Heart left ventricle (tissue), 16 donors: ENCODE results near the gene TEKT2. TPM values are rescaled to one million over a fixed set of nuclear protein-coding genes. Genes with fewer than 3 reads are reported as not detected.

ENCODE experiments used
- ATAC-seq, 4 donors: fragments of 200-7000 bp; cut with Tn5 transposase; one replicate each; pipeline ENCODE4 v1.9.1; 2020 to 2022; ENCODE audit warnings: moderate library complexity in 4 of 4, mild to moderate bottlenecking in 3 of 4, moderate number of reproducible peaks in 1 of 4
- DNase-seq, 5 donors: peaks; one replicate each; pipeline ENCODE4 v3.0.0-alpha.2; 2020
- H3K27ac ChIP-seq, 12 donors: fragments of 200-600 bp; sonication (generic) in 4 of 12; one replicate each; pipeline versions ENCODE4 v1.5.0 to v1.8.0; 2016 to 2022; ENCODE audit warnings: mild to moderate bottlenecking in 2 of 12
- H3K27me3 ChIP-seq, 9 donors: fragments of 200-600 bp; sonication (generic) in 2 of 9; one replicate each; pipeline versions ENCODE4 v1.5.1 to v1.8.0; 2016 to 2022; ENCODE audit warnings: mild to moderate bottlenecking in 3 of 9
- H3K36me3 ChIP-seq, 9 donors: fragments of 200-600 bp; sonication (generic) in 2 of 9; one replicate each; pipeline versions ENCODE4 v1.5.0 to v1.8.0; 2018 to 2022; ENCODE audit warnings: mild to moderate bottlenecking in 2 of 9
- H3K4me1 ChIP-seq, 12 donors: fragments of 200-600 bp; sonication (generic) in 4 of 12; one replicate each; pipeline versions ENCODE4 v1.5.0 to v1.8.0; 2016 to 2022; ENCODE audit warnings: mild to moderate bottlenecking in 3 of 12
- H3K4me3 ChIP-seq, 12 donors: fragments of 200-600 bp; sonication (generic) in 4 of 12; one replicate each; pipeline versions ENCODE4 v1.5.0 to v1.8.0; 2017 to 2022; ENCODE audit warnings: mild to moderate bottlenecking in 9 of 12, moderate library complexity in 4 of 12
- H3K9me3 ChIP-seq, 12 donors: fragments of 200-600 bp; sonication (generic) in 4 of 12; one replicate each; pipeline versions ENCODE4 v1.5.0 to v1.8.0; 2016 to 2022; ENCODE audit warnings: mild to moderate bottlenecking in 1 of 12
- CTCF ChIP-seq, 12 donors: fragments of 200-600 bp; sonication (generic) in 4 of 12; IDR thresholded peaks; one replicate each; pipeline versions ENCODE4 v1.5.0 to v1.8.0; 2018 to 2022; ENCODE audit warnings: antibody characterized with exemption in 12 of 12, mild to moderate bottlenecking in 5 of 12
- POLR2A ChIP-seq, 2 donors: fragments of 450-650 bp; IDR thresholded peaks; one replicate each; pipeline ENCODE4 v1.6.1; 2017; ENCODE audit warnings: antibody characterized with exemption in 2 of 2, mild to moderate bottlenecking in 2 of 2, moderate library complexity in 2 of 2
- WGBS, 4 donors: extraction: QIAGEN DNeasy Blood & Tissue Kit in 2 of 4; methylation state at CpG; one replicate each; pipeline versions ENCODE4 v1.1.5 to v1.1.7; 2013 to 2018; 5-methylcytosine and 5-hydroxymethylcytosine counted together
- intact Hi-C, 10 donors: fragments of 100-400 bp; cut with DNase I; formaldehyde crosslinking; loops; one replicate each; pipeline versions ENCODE4 v1.11.1 to v1.14.2; 2022
- polyA plus RNA-seq, 2 donors: library from polyadenylated mRNA; stranded (reverse); fragments of 200-250 nt; gene quantifications; one replicate each; pipeline ENCODE4 v1.2.3, GENCODE V29; 2013
- total RNA-seq, 9 donors: library from RNA; depleted of rRNA in 2 of 9; stranded (reverse); fragments of >200 nt in 2 of 9; fragmentation: NEBNext Ultra II Directional in 3 of 9; extraction: Animal tissue kit (Norgen Biotek cat#: 25700) in 3 of 9; gene quantifications; one replicate each; pipeline versions ENCODE4 v1.1.0 to v1.2.4, GENCODE V29; 2016 to 2023
- donor health status: ischemic (EF 13 %, LVEDD 7.1; RV severe dilation, severe dysfunction).
- donor health status: healthy with polysubstance abuse.
- donor health status: DM: no; HTN: yes; CAD: no.
- donor health status: DM: no; HTN: no; CAD: no.
- donor health status: ischemic (EF 25% LVEDD 6.9; RV normal size, moderate dysfunction).
- donor health status: ischemic (EF 25% LVEDD 5.7; RV mildly dilated, moderate dysfunction).
- donor health status: healthy.
- donor health status: DM: yes; HTN: yes; CAD: no.
- donor health status: ischemic (EF 35%, LVEDD 5.7; RV mildly dilated, moderate dysfunction).
- donor health status: nonischemic (EF 11% LVEDD 7.7; RV severe dilation, severe dysfunction).
- donor health status: DM: yes; HTN: yes; CAD: no.
- donor health status: PGD.
- donor health status: ischemic (EF 29% LVEDD 5.4; RV normal size, mild dysfunction).
- donor health status: nonischemic (EF 23%, LVEDD 6.1; RV moderate dilation, normal function).

TEKT2 gene
- total and polyA plus RNA-seq, 11 donors: 0.07 to 0.23 (median 0.18) TPM; not detected in 7

- WGBS, 4 donors: 73 to 79% (median 77%) methylated on average over 10 to 11 of the region's 11 CpGs
- ATAC-seq (no peak), DNase-seq (no peak)
Observed at GRCh38 chr1:36128126-36128904, 44.4 kb downstream of the TEKT2 start.

GRCh38 chr1:36128905-36129206, 45.0 kb downstream of the TEKT2 start:
- Histone ChIP-seq H3K27ac (no peak overlapping the region), H3K4me1 (peaks cover 0 to 18% (median 2%) of the 10 kb centered on the region in 12 donors), H3K9me3 (no peaks in the 10 kb centered on the region), H3K36me3 (no peaks in the 10 kb centered on the region), H3K4me3 (no peak overlapping the region), H3K27me3 (peaks cover 0 to 17% (median 0%) of the 10 kb centered on the region in 9 donors)
- intact Hi-C loops: loop anchor here in 1 of 10 donors (2.0 kb wide), 1 partner anchor 20 kb away; no protein-coding TSS in a partner anchor
- 86 to 92% (median 90%) methylated on average over 3 of the region's 3 CpGs for WGBS, 4 donors
- no peak for DNase-seq
- TF ChIP-seq CTCF (IDR thresholded peaks at IDR 0.05): no peak
- TF ChIP-seq POLR2A (IDR thresholded peaks at IDR 0.05): no peak
- ATAC-seq: no peak

More at GRCh38 chr1:36128126-36128904, 44.4 kb downstream of the TEKT2 start:
- H3K36me3 ChIP-seq: no peaks in the 10 kb centered on the region
- peaks cover 0 to 18% (median 0%) of the 10 kb centered on the region in 9 donors for H3K27me3 ChIP-seq
- H3K27ac ChIP-seq: no peak overlapping the region
- peaks cover 0 to 22% (median 0%) of the 10 kb centered on the region in 12 donors for H3K4me1 ChIP-seq
- intact Hi-C loops: loop anchor here in 1 of 10 donors (2.0 kb wide), 1 partner anchor 20 kb away; no protein-coding TSS in a partner anchor
- H3K9me3 ChIP-seq: no peaks in the 10 kb centered on the region
- H3K4me3 ChIP-seq: no peak overlapping the region
- TF ChIP-seq POLR2A (IDR thresholded peaks at IDR 0.05) (no peak), CTCF (IDR thresholded peaks at IDR 0.05) (no peak)

- DNase-seq (no peak), ATAC-seq (no peak)
- Histone ChIP-seq H3K27ac (no peak overlapping the region), H3K9me3 (no peaks in the 10 kb centered on the region), H3K27me3 (no peaks in the 10 kb centered on the region), H3K36me3 (peaks cover 0 to 9% (median 4%) of the 10 kb centered on the region in 9 donors), H3K4me3 (no peak overlapping the region), H3K4me1 (peaks cover 0 to 35% (median 22%) of the 10 kb centered on the region in 12 donors)
- 82 to 90% (median 86%) methylated on average over 3 of the region's 3 CpGs for WGBS, 4 donors
- TF ChIP-seq CTCF (IDR thresholded peaks at IDR 0.05) (no peak), POLR2A (IDR thresholded peaks at IDR 0.05) (no peak)
- intact Hi-C loops: loop anchor here in 2 of 10 donors (5.0 kb wide), 1 partner anchor 35 kb away; no protein-coding TSS in a partner anchor
Observed at GRCh38 chr1:36132029-36132428, 48.1 kb downstream of the TEKT2 start.

- DNase-seq (peak in 3 of 5 donors; percentile 42 to 68 (median 67)), ATAC-seq (peak in 3 of 4 donors; percentile 49 to 58 (median 50))
- peaks cover 0 to 38% (median 28%) of the 10 kb centered on the region in 12 donors for H3K4me1 ChIP-seq
- intact Hi-C loops: loop anchor here in 2 of 10 donors (5.0 kb wide), 1 partner anchor 36 kb away; no protein-coding TSS in a partner anchor
- peaks cover 0 to 24% (median 18%) of the 10 kb centered on the region in 9 donors for H3K36me3 ChIP-seq
- TF ChIP-seq POLR2A (IDR thresholded peaks at IDR 0.05) (no peak), CTCF (IDR thresholded peaks at IDR 0.05) (no peak)
- H3K27ac ChIP-seq: no peak overlapping the region
- no peaks in the 10 kb centered on the region for H3K9me3 ChIP-seq
- H3K4me3 ChIP-seq: no peak overlapping the region
- 59 to 64% (median 60%) methylated on average over 3 of the region's 3 CpGs for WGBS, 4 donors
- H3K27me3 ChIP-seq: no peaks in the 10 kb centered on the region
Observed at GRCh38 chr1:36133484-36133883, 49.6 kb downstream of the TEKT2 start.
